ENCODE measurements around the gene OR1E2.
"Not testable (repeated sequence)": the region's sequence is repeated elsewhere in the genome, so short reads cannot be mapped to it uniquely, and the experiment has no call there.

The OR1E2 gene, protein sequence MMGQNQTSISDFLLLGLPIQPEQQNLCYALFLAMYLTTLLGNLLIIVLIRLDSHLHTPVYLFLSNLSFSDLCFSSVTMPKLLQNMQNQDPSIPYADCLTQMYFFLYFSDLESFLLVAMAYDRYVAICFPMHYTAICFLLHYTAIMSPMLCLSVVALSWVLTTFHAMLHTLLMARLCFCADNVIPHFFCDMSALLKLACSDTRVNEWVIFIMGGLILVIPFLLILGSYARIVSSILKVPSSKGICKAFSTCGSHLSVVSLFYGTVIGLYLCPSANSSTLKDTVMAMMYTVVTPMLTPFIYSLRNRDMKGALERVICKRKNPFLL

DNA sequence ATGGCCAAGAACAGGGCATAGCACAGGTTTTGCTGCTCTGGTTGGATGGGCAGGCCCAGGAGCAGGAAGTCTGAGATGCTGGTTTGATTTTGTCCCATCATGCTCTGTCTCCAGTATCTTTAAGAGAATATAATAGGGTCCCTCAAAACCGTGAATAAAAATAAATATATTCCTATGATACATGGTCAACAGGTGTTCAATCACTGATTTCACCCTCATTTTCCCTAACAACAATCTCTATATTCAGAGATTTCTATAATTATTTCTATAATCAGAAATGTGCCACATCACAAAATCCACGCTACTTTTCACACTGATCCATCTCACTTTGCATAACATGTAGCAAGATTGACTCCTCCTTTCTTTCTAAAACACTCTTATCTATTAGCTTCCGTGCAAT, at the start of gene OR1E2:
Gene OR1E2 (minus strand): TSS at position 101 of the 400 bp plus-strand sequence. CDS start 0 bp downstream, at position 101.
- DNase-seq = no peak

GRCh38 chr17:3482852-3483251, 49.2 kb upstream of the OR1E2 start:
- DNase-seq = no peak

DNA sequence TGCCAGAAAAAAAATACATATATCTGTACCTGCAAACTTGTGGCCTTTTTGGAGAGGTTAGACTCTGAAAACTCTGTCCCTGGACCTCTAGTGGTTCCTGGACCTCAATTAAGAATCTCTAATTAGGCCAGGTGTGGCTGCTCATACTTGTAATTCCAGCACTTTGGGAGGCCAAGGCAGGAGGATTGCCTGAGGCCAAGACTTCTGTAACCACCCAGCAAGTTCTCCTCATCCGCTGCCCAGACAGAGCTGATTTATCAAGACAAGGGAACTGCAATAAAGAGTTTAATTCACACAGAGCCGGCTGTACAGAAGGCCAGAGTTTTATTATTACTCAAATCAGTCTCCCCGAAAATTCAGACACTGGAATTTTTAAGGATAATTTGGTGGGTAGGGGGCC, 46.3 kb upstream of the OR1E2 start:
- DNase-seq = no peak

DNA sequence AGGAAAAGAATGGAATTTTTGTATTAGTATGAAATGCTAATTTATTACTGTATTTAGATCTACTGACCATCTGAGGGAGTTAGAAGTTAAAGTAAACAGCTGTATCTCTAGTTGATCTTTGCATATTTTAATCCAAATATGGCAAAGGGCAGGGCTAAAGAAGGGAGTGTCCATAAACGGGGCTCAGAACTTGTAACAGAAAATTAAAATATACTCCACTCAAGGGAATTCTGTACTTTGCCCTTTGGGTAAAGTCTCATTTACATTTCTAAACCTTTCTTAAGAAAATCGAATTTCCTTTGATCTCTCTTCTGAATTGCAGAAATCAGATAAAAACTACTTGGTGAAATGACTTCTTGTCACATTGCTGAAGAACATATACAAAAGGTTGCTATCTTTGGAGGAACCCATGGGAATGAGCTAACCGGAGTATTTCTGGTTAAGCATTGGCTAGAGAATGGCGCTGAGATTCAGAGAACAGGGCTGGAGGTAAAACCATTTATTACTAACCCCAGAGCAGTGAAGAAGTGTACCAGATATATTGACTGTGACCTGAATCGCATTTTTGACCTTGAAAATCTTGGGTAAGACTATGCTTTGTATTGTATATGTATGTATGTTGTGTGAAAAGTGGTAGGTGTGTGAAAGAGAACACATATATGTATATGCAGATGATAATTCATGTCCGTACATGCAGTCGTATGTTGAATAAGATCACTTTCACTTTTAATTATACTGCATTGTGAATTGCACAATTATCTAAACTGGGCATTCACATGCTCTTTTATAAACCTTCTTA, 42.4 kb upstream of the OR1E2 start, which contains the start of gene ASPA:
Gene ASPA (plus strand): TSS at position 186 of the 799 bp plus-strand sequence. CDS start 163 bp downstream, at position 349.
- no peak for DNase-seq

GRCh38 chr17:3475251-3475685, 41.6 kb upstream of the OR1E2 start:
- no peak for DNase-seq

GRCh38 chr17:3474212-3474611, 40.6 kb upstream of the OR1E2 start:
- no peak for DNase-seq

GRCh38 chr17:3472137-3472536, 38.5 kb upstream of the OR1E2 start:
- DNase-seq = no peak

- DNase-seq = no peak
Measured at GRCh38 chr17:3471599-3471998, 38.0 kb upstream of the OR1E2 start, which contains the start of gene SPATA22. Gene SPATA22, minus strand, starts transcription at chr17:3471819. Its CDS starts 2,494 bp downstream, at chr17:3469325.

- DNase-seq = no peak
Measured at GRCh38 chr17:3469529-3469928, 35.9 kb upstream of the OR1E2 start.

GRCh38 chr17:3466355-3466754, 32.7 kb upstream of the OR1E2 start:
- not testable (repeated sequence) for DNase-seq

DNA sequence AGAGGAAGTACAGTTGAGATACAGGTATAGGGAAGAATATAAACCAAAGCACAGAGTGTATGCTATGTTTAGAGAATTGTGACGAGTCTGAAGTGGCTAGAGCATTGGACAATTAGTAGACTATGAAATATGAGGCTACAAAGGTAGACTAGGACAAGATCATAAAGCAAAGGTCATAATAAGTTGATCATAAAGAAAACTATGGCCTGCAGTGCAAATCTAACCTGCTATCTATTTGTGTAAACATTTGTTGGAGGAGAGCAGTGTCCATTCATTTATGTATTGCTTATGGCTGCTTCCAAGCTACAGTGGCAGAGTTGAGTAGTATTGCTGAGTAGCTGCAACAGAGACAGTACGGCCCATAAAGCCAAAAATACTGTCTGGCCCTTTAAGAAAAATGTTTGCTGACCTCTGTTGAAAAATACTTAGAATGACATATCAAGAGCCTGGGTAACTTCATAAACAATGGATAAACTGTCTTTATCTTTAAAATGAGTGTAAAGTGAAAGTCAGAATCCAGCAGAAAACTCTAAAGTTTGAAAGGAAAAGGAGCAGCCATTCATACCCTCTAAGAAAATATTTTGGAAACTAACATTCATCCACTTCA, 14.5 kb upstream of the OR1E2 start:
- DNase-seq = no peak

GRCh38 chr17:3447625-3448024, 14.0 kb upstream of the OR1E2 start:
- no peak for DNase-seq

GRCh38 chr17:3440451-3440850, 6.8 kb upstream of the OR1E2 start:
- DNase-seq = no peak

- DNase-seq = no peak
Measured at GRCh38 chr17:3438368-3438767, 4.7 kb upstream of the OR1E2 start.

DNA sequence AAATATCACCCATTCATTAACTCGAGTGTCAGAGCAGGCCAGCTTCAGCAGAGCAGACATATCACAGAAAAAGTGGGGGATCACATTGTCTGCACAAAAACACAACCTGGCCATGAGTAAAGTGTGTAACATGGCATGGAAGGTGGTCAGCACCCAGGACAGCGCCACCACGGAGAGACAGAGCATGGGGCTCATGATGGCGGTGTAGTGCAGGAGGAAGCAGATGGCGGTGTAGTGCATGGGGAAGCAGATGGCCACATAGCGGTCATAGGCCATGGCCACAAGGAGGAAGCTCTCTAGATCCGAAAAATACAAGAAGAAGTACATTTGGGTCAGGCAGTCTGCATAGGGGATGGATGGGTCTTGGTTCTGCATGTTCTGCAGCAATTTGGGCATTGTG, 426 bp downstream of the OR1E2 start:
- DNase-seq = peak; percentile 38

DNA sequence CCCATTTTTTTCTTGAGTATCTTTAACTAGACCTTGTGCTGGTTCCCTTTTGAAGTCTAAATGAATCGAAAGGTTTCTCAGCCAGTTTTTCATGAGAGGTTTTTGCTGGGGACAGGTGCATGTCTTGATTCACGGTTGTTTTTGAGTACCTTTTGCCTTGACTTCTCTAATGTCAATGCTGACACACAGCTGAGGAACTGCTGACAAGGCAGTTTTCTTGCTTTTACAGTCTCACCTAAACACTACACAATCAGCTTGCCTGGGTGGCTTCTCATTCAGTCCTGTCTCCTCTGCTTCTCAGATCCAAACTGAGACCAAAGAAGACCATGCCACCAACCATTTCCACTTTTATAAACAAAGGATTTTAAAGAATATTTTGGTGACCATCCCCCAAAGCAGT, 15.4 kb downstream of the OR1E2 start:
- no peak for DNase-seq

DNA sequence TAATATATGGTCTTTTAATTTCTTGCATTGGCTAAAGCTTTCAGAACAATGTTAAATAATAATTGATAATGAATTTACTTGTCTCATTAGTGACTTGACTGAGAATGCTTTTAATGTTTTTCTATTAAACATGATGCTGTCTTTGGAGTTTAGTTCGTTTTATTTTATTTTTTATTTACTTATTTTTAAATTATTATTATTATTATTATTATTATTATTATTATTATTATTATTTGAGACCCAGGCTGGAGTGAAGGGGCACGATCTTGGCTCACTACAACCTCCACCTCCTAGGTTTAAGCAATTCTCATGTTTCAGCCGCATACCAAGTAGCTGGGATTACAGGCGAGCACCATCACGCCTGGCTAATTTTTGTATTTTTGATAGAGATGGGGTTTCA, 18.0 kb downstream of the OR1E2 start:
- no peak for DNase-seq

DNA sequence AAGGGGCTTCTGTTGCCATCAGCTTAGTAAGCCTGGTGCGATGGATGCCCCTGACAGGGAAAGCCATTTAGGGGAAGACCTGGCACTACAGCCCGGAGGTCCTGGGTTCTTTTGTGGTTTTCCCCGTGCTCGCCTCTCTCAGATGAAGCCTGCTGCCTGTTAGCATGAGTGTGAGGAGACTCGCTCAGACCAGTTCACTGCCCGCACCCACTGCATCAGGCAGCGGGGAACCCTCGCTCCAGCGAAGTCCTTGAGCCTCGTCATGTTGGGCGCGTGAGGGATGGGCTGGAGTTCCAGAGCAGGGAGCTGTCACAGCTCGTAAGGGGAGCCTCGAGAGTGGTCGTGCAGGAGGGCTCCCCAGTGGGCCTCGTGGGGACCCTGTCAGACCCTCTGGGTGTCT, 21.4 kb downstream of the OR1E2 start:
- DNase-seq = not testable (repeated sequence)

- no peak for DNase-seq
Measured at GRCh38 chr17:3411070-3411469, 22.6 kb downstream of the OR1E2 start, which contains the start of gene OR3A3. Gene OR3A3, plus strand, starts transcription at chr17:3411370.

DNA sequence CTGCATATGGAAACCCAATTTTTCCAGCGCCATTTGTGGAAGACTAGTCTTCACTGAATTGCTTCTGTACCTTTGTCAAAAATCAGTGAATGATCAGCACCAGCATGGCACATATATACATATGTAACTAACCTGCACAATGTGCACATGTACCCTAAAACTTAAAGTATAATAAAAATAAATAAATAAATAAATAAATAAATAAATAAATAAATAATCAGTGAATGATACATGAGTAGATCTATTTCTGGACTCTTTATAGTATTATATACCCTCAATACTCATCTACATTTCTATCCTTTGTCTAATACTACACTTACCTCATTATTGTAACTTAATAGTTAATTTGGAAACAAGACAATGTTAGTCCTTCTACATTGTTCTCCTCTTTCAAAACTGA, 29.8 kb downstream of the OR1E2 start:
- DNase-seq = not testable (repeated sequence)

GRCh38 chr17:3401786-3402185, 31.9 kb downstream of the OR1E2 start:
- no peak for DNase-seq

DNA sequence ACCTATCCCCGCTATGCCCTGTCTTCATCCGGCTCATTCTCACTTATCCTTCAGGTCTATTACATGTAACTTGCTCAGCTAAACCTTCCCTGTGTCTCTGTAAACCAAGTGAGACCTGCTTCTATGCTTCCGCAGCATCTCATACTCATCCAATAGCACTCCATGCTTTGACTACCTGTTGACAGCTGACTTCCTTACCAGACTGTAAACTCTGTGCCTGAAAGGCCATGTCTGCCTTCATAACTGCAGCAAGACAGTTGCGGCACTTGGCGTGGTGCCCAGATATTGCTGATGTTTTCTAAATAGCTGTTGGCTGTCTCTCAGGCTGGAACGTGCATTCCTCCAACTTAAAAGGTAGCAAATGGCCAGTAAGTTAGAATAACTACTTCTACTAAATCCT, 33.6 kb downstream of the OR1E2 start:
- no peak for DNase-seq

- DNase-seq = no peak
Measured at GRCh38 chr17:3398310-3398709, 35.3 kb downstream of the OR1E2 start, which contains the start of gene OR1E1. Gene OR1E1, minus strand, starts transcription at chr17:3398410. Its CDS starts 0 bp downstream, at chr17:3398410.

All from activated CD4-positive, alpha-beta T cell treated with anti-CD3 and anti-CD28 coated beads for 48 hours (primary cell).